Measurements from ENCODE around the gene ADAR.
A peak's percentile ranks its signal among the peaks of the same experiment; 100 is the strongest.

The ADAR gene

GRCh38 chr1:154586641-154587040 lies 21.3 kb downstream of the ADAR start:
- DNase-seq (ENCODE audit: low read depth in 4 of 4, low spot score in 1 of 4): no peak

GRCh38 chr1:154586231-154586630 lies 21.8 kb downstream of the ADAR start:
- no peak for DNase-seq (ENCODE audit: low read depth in 4 of 4, low spot score in 1 of 4)

- no peak for DNase-seq (ENCODE audit: low read depth in 4 of 4, low spot score in 1 of 4)
Measured at GRCh38 chr1:154584267-154584994, 23.6 kb downstream of the ADAR start.

- no peak for DNase-seq (ENCODE audit: low read depth in 4 of 4, low spot score in 1 of 4)
Measured at GRCh38 chr1:154583773-154584172, 24.2 kb downstream of the ADAR start.

- DNase-seq (ENCODE audit: low read depth in 4 of 4, low spot score in 1 of 4): no peak
Measured at GRCh38 chr1:154582885-154583284, 25.1 kb downstream of the ADAR start.

GRCh38 chr1:154581766-154582165 lies 26.2 kb downstream of the ADAR start:
- DNase-seq (ENCODE audit: low read depth in 4 of 4, low spot score in 1 of 4): no peak

GRCh38 chr1:154579374-154579773 lies 28.6 kb downstream of the ADAR start:
- DNase-seq (ENCODE audit: low read depth in 4 of 4, low spot score in 1 of 4): no peak

- DNase-seq (ENCODE audit: low read depth in 4 of 4, low spot score in 1 of 4): no peak
Measured at GRCh38 chr1:154578058-154578418, 29.9 kb downstream of the ADAR start.

- no peak for DNase-seq (ENCODE audit: low read depth in 4 of 4, low spot score in 1 of 4)
Measured at GRCh38 chr1:154577346-154578057, 30.5 kb downstream of the ADAR start.

GRCh38 chr1:154575951-154576566 lies 31.9 kb downstream of the ADAR start:
- no peak for DNase-seq (ENCODE audit: low read depth in 4 of 4, low spot score in 1 of 4)

GRCh38 chr1:154575147-154575927 lies 32.6 kb downstream of the ADAR start:
- no peak for DNase-seq (ENCODE audit: low read depth in 4 of 4, low spot score in 1 of 4)

GRCh38 chr1:154574716-154575115 lies 33.3 kb downstream of the ADAR start:
- DNase-seq (ENCODE audit: low read depth in 4 of 4, low spot score in 1 of 4): no peak

GRCh38 chr1:154573168-154573510 lies 34.8 kb downstream of the ADAR start:
- DNase-seq (ENCODE audit: low read depth in 4 of 4, low spot score in 1 of 4): no peak

GRCh38 chr1:154572468-154573167 lies 35.4 kb downstream of the ADAR start:
- no peak for DNase-seq (ENCODE audit: low read depth in 4 of 4, low spot score in 1 of 4)

- DNase-seq (ENCODE audit: low read depth in 4 of 4, low spot score in 1 of 4): no peak
Measured at GRCh38 chr1:154571964-154572288, 36.1 kb downstream of the ADAR start.

GRCh38 chr1:154571244-154571963 lies 36.6 kb downstream of the ADAR start:
- DNase-seq (ENCODE audit: low read depth in 4 of 4, low spot score in 1 of 4): no peak

GRCh38 chr1:154568157-154568815 lies 39.7 kb downstream of the ADAR start:
- DNase-seq (ENCODE audit: low read depth in 4 of 4, low spot score in 1 of 4): no peak

- peak; percentile 39 to 52 (median 50) for DNase-seq (ENCODE audit: low read depth in 4 of 4, low spot score in 1 of 4)
Measured at GRCh38 chr1:154567386-154568156, 40.4 kb downstream of the ADAR start, which contains the start of gene CHRNB2. Gene CHRNB2, plus strand, starts transcription at chr1:154567778. Its CDS starts 267 bp downstream, at chr1:154568045.

GRCh38 chr1:154565876-154566275 lies 42.1 kb downstream of the ADAR start:
- DNase-seq (ENCODE audit: low read depth in 4 of 4, low spot score in 1 of 4): no peak

All from stimulated activated CD4-positive, alpha-beta T cell treated with anti-CD3 and anti-CD28 coated beads, Interleukin-1b, Interleukin-23, amount 100 ng/mL, for 24 hours (primary cell).